ENCODE results near the gene VMA21.

The VMA21 gene, protein sequence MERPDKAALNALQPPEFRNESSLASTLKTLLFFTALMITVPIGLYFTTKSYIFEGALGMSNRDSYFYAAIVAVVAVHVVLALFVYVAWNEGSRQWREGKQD

DNA sequence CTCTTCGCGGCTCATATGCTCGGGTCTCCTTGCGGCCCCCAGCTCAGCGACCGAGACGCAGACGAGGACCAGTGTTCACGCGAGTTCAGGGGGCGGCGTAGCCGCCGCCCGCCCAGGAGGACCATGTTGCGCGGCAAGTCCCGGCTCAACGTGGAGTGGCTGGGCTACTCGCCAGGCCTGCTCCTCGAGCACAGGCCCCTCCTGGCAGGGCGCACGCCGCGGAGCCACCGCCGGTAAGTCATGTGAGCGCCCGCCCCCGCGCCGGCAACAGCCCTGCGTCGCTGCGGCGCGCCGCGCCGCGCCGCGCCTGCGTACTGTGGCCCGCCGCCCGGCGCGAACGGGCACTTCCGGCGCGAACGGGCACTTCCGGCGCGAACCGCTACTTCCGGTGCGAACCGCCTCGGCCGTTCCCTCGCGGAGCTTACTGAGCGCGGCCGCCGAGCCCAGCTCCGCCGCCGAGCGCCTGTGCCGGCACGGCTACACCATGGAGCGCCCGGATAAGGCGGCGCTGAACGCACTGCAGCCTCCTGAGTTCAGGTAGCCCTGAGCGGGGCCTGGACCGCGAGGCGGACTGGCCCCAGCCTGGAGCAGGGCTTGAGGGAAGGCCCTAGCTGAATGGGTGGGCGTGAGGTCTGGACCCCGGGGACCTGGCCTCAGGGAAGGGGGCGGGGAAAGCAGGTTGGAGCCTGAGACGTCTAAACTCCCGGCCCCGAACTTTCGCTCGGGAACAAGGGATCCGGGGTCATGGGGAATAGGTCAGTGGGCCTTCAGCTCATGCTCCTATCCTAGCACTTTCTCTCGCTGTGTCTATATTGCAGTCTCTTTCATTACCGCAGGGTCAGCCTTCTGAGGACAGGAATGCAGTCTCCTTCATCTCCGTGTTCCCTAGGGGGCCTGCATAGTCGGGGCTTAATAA is at the start of gene VMA21:
VMA21 (plus strand) TSS at position 382 of the 916 bp plus-strand sequence; CDS start at position 485, 103 bp downstream.
- DNase-seq: peak; percentile 70

DNA sequence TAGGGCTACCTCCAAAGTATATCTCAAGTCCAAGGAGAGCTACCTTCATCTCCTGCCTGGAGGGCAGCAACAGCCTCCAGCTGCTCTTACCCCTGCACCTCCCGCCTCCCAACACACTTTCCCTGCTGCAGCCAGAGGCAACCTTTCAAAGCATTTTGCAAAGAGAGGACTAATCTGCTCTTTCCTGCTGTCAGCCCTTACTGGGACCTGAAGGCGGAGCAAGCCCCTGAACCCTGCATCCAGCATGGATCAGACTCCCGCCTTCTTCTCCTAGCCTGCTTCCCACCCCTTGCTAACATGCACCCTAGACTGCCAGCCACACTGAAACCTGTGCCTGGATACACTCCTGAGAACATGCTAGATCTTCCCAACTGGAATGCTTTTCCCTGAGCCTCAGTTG is 37.7 kb upstream of the VMA21 start:
- no peak for DNase-seq

DNA sequence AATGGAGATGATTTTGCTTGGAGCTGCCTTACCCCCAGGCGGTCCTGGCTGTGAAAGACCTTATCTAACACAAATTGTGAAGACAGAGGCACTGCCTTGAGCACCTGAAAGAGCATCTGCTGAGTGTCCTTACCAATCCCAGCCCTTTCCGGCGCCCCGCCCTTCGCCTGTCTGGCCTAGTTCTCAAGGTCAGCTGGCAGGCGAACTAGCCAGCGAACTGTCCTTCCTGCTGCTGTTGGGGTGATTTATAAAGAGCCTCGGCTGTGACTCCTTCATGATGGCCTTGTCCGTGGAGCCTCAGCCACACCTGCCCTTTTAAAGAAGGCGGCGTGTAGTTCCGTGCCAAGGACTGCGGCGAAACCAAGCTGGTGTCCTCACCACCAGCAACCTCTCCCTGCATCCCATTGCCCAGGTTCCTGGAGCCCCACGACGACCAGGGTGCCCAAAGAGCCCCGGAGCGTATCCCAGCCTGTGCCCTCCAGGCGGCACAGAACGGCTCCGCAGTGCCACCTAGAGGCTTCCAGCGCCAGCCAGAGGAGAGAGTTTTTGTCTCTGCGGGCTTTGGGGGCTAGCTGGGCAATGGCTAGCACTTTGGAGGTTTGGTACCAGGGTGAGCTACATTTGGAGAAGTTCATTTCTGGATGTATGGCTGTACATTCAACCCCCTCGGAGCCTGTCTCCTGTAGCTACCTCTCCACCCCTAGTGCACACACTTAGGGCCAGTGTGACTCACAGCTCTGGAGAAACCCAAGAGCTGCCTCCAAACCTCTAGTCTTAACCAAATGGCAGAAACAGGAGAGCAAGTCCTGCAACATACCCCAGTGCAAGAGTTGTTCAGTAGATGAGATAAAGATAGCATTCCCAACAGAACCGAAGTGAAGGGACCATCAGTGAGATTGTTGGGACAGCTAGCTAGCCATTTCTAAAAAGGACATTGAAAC is 36.8 kb upstream of the VMA21 start:
- DNase-seq: peak; percentile 35

DNA sequence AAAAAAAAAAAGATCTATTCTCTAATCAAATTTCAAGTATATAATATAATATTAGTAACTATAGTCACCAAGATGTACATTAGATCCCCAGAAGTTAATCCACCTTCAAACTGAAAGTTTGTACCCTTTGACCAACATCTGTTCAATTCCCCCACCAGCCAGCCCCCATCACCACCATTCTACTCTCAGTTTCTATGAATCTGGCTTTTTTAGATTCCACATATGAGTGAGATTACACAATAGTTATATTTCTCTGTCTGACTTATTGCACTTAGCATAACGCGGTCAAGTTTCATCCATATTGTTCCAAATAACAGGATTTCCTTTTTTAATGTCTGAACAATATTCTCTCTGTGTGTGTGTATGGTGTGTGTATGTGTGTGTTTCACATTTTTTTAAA is 33.7 kb upstream of the VMA21 start:
- DNase-seq: no peak

DNA sequence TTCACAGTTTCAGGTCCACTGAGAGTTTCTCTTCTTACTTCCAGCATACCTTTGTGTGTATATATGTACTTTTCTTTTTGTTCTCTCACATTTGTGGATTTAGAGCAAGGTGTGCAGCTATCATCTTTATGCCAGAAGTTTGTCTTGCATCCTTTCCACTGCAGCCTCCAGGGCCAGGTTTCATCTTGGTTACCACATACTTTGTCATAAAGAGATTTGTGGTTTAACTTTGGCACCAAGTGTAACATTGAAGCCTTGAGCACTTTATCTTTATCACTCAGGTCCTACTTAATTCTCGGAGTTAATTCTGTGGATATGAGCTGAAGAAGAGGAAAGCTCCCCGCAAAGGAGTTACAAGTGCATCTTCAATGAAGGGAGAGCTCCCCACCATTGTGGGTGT is 31.4 kb upstream of the VMA21 start:
- no peak for DNase-seq

DNA sequence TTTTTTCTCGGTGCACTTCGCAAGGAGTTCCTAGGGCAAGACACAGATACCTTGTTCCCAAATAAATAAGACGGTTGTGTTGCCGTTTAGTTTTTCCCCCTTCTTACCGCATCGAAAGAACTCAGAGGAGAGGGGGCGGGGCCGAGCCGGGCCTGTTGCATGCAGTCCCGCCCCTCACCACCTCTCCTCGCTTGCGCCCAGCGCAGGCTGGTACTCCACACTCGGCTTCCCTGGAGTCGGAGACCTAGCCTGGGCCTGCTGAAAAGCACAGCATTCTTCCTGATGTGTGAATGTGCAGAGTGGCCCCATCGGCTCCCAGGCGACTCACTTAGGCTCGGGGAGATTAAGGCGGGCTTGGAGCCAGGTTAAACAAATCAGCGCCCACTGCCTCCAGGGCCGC is 26.1 kb upstream of the VMA21 start:
- DNase-seq: no peak

DNA sequence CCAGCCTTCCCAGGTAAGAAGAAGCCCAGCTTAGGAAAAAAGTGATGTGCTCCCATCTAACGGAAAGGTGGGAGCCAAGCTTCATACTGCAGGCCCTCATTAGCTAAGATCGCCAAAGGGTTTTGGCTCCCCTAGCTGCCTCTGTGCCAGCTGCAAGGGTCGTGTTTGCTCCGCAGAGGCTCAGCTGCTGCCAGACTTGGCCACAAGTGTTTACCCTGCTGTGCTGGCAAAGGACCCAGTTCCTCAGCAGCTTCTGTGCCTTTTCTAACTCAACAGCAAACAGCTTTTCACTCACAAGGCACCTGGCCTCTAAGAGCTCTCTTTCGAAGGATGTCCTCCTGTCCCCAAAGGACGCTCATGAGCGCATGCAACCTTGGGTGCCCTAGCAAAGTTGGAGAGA is 12.2 kb upstream of the VMA21 start:
- no peak for DNase-seq

DNA sequence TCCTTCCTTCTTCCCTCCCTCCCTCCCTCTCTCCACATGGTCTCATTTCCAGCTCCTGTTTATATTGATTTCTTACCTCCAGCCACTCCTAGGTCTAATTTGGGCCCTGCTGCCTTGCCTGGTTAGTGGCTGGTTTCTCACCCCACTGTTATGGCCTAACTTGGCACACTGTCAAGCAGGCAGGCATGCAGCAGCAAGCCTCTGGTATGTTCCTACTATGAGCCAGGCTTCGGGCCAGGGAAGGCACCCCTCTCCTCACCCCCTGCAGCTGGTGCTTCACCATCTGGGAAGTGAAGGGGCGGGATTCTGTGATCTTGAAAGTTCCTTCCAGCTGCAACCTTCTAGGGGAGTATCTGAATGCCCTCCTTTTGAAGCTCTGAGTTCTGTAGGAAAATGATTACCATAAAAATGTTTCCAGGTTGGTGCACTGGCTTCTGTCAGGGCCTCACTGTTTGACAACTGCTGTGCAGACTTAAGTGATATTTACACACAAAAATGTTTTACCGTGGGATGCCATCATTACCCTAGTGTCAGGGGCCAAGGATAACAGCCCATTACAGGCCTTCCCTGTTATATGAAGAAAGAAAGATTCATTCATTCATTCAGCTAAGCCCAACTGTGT is 10.1 kb upstream of the VMA21 start:
- DNase-seq: no peak

DNA sequence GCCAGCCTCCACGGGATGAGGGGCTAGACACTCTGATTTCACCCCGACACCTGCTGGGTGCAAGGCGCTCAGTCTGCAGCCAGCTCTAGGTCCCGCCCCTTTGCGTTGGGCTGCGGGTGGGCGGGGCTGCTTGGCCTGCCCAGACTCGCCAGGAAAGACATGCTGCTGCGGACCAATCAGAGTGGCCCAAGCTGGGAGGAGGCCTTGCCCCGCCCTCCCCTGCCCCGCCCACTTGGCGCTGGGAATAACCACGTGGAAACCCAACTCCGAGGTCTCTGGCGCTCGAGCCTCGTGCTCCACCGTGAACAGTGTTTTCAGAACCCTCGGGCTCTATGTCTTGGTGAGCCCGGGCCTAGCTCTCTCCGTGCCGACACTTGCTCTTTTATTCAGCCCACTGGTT is 5.3 kb upstream of the VMA21 start:
- DNase-seq: no peak

DNA sequence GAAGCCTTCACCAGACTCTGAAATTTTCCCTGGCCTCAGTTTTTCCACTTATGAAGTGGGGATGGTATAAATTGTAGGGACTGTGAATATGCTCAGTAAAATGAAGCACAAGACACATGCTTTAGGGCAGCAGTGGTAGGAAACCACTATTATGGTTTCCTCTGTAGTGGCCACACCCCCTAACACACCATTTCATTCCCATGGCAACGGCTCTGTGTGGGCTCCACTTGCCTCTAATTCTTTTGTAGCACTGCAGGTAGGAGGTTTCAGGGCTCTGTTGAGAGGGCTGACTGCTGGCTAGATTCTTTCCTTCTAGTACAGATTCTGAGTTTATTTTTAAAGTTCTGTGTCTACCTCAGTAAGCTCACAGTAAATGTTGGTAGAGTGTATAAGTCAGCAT is 3.5 kb upstream of the VMA21 start:
- peak; percentile 52 for DNase-seq

DNA sequence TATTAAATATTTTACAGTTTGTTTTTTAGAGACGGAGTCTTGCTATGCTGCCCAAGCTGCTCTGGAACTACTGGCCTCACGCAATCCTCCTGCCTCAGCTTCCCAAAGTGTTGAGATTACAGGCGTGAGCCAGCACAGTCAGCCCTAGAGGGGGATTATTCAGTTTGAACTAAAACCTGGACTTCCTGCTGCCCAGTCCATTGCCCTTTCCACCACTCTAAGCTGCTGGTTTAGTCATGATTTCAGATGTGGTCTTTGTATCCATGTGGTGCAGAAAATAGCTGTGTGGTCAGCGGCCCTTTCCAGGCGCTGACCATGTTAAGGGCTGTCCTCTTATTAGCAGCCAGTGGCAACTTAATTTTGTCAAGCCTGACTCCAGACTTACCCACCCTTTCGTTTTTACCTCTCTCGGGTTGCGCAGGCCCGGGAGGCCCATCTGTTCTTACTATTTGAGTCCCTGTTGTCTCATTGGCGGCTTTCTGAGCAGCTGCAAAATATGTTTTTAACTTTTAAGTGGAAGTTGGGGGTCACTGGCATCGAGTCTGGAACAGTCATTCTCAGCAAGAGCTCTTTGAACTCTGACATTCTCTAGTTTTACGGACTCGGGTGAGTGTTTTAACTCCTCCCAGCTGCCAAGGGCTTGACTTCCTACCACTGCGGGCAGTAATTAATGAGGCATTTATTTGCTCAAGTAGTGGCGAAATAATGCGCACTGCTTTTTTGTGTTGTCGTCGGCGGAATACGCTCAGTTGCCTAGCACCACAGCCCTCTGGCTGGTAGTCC is 773 bp upstream of the VMA21 start:
- DNase-seq: peak; percentile 35

DNA sequence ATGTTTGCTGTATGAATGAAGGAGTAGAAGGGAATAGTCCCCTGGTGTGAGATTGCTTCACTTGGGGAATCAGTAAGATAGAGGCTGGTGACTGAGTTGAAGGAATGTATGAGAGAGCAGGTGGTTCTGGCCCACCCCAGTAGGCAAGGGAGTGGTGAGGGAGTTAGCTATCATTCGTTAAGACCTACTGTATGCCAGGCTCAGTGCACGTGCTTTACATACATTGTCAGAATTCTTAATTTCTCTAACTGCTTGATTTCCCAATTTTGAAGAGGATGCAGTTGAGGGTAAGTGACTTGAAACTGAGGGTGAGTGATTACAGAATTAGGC is 700 bp downstream of the VMA21 start:
- no peak for DNase-seq

DNA sequence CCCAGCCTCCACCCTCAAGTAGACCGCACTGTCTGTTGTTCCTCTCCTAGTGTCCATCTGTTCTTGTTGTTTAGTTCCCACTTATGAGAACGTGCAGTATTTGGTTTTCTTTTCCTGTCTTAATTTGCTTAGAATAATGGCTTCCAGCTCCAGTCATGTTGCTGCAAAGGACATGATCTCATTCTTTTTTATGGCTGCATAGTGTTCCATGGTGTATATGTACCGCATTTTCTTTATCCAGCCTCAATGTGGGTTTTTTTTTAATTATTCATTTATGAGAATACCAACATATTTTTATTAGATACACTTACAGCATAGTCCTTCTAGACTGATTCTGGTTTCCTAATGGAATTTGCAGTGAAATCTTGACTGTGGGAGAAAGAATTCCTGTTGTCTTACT is 1.3 kb downstream of the VMA21 start:
- DNase-seq: no peak

DNA sequence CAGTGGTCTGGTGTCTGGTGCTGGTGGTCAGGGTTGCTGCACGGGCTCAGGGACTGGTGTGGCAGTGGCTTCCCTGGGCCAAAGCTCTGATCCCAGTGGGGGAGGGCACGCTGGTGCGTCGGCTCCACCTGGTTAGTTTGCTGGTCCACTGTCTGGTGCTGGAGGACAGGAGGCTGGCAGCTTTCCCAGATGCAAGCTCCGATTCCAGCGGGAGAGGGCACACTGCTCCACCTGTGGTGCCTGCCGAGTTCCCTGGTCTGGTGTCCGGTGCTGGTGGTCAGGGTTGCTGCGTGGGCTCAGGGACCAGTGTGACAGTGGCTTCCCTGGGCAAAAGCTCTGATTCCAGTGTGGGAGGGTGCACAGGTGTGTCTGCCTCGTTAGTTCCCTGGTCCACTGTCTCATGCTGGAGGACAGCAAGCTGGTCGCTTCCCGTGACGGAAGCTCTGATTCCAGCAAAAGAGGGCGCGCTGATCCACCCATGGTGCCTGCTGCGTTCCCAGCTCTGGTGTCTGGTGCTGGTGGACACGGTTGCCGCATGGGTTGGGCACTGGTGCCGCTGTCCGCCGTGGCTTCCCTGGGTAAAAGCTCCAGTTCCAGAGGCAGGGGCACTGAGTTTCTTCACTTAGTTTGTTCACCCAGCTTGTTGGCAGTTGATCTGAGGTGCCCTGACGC is 5.8 kb downstream of the VMA21 start:
- no peak for DNase-seq

DNA sequence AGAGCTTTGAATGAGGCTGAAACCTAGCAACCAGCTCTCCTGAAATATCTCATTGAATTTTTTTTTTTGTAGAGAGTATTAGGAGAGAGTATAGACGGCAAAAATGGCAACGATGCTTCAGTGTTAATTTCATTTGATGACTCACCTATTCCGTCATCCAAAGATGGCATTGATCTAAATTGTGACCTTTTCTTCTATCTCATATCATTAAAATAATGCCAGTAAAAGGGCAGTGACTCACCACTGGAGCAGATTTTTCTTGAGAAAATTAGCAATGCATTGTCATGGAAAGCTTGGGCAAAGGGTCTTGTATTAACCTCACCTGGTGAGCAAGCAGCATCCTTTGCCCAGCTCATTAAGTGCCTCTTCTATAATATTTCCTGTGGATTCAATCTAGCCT is 19.6 kb downstream of the VMA21 start:
- DNase-seq: no peak

DNA sequence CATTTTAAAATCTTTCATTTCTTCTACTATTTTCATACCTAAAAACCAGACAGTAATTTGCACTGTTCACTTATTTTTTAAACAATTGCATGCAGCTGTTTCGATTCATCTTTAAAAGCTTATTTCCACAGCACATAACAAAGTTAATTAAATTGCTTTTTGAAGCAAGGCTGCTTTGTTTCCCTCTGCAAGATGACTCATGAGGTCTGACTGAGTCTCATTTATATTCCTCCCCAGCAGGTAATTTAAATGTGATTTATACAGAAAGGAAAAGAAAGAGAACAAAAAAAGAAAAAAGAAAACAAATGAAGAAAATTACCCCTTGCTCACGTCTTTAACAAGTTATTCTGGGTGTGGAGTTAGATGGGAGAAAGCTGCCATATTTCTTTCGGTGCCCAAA is 22.8 kb downstream of the VMA21 start:
- no peak for DNase-seq

DNA sequence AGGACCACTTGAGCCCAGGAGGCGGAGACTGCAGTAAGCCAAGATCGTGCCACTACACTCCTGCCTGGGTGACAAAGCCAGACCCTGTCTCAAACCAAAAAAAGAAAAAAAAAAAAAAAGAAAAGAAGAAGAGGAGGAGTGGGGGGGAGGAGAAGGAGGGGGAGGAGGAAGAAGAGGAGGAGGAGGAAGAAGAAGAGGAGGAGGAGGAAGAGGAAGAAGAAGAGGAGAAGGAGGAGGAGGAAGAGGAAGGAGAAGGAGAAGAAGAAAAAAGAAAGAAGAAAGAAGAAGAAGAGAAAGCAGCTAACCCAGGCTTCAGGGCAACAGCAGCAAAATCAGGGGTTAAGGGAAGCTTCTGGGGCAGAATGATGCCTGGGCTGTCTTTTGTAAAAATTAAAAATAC is 27.5 kb downstream of the VMA21 start:
- no peak for DNase-seq

DNA sequence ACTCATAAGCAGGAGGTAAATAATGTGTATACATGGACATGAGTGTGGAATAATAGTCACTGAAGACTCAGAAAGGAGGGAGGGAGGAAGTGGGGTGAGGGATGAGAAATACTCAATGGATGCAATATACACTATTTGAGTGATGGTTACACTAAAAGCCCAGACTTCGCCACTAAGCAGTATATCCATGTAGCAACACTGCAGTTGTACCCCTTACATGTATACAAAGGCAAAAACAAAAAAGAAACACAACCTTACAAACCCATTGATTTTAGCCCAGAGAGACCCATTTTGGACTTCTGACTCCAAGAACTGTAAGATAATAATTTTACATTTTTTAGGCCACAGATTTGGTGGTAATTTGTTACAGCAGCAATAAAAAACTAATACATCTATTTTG is 51.5 kb downstream of the VMA21 start:
- DNase-seq: no peak

DNA sequence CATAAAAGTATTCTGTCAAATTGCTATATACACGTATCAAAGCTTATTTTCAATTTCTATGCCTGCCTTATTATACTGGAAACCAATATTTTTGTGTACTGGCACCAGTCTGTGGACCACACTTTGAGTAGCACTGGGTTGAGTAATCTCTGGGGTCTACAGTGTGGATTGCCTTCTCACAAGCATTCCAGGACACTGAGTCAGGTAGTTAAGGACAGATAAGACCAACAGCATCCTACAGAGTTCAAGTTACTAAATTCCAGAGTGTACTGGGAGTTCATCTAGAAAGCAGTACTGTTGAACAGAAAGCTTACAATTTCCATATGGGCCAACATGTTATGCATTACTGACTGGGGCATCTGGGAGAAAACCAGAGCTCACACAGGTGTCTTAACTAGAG is 61.8 kb downstream of the VMA21 start:
- no peak for DNase-seq
